GM23338 (cell line): ENCODE measurements around the gene KRTAP19-4. TPM values are rescaled to one million over a fixed set of nuclear protein-coding genes. Genes with fewer than 3 reads are reported as not detected.

Experiments
- ATAC-seq: fragments of 200-7000 bp; cut with Tn5 transposase; 3 replicates; pipeline ENCODE4 v1.9.1; 2020
- DNase-seq: peaks from one replicate; pipeline ENCODE4 v3.0.0-alpha.2; 2015; ENCODE audit warnings: low spot score
- H2AFZ ChIP-seq: fragments of 200-600 bp; sonication (generic); 2 replicates; pipeline ENCODE4 v1.8.0; 2016; ENCODE audit warnings: antibody characterized with exemption, mild to moderate bottlenecking, moderate library complexity
- H3F3A ChIP-seq: fragments of 200-600 bp; sonication (generic); replicated peaks from 2 replicates; pipeline ENCODE4 v1.8.0; 2017; ENCODE audit warnings: antibody characterized with exemption, mixed run types, low read depth
- H3K27ac ChIP-seq: fragments of 200-600 bp; sonication (generic); 2 replicates; pipeline ENCODE4 v1.6.1; 2016; ENCODE audit warnings: low read depth
- H3K27me3 ChIP-seq: fragments of 200-600 bp; sonication (generic); 2 replicates; pipeline ENCODE4 v1.8.0; 2016; ENCODE audit warnings: mild to moderate bottlenecking, mixed run types, moderate library complexity; ENCODE audit not compliant: insufficient read depth
- H3K36me3 ChIP-seq: fragments of 200-600 bp; sonication (generic); 2 replicates; pipeline ENCODE4 v1.8.0; 2016; ENCODE audit warnings: mild to moderate bottlenecking; ENCODE audit not compliant: insufficient read depth
- H3K4me1 ChIP-seq: fragments of 200-600 bp; sonication (generic); 2 replicates; pipeline ENCODE4 v1.8.0; 2016; ENCODE audit warnings: mild to moderate bottlenecking, moderate library complexity; ENCODE audit not compliant: insufficient read depth
- H3K4me2 ChIP-seq: fragments of 200-600 bp; sonication (generic); 2 replicates; pipeline ENCODE4 v1.7.1; 2017; ENCODE audit warnings: mixed run types
- H3K4me3 ChIP-seq: fragments of 200-600 bp; sonication (generic); 2 replicates; pipeline ENCODE4 v1.6.1; 2016; ENCODE audit warnings: mixed run types
- H3K79me2 ChIP-seq: fragments of 200-600 bp; sonication (generic); replicated peaks from 2 replicates; pipeline ENCODE4 v1.8.0; 2017; ENCODE audit warnings: mild to moderate bottlenecking; ENCODE audit not compliant: insufficient read depth
- H3K9me2 ChIP-seq: fragments of 200-600 bp; sonication (generic); 2 replicates; pipeline ENCODE4 v1.8.0; 2017; ENCODE audit not compliant: insufficient read depth
- H4K20me1 ChIP-seq: fragments of 200-600 bp; sonication (generic); replicated peaks from 2 replicates; pipeline ENCODE4 v1.8.0; 2017; ENCODE audit warnings: mild to moderate bottlenecking; ENCODE audit not compliant: insufficient read depth
- H3K27ac Mint-ChIP-seq: 2 replicates; pipeline ENCODE4 v1.8.0; 2020; ENCODE audit warnings: inconsistent platforms, mild to moderate bottlenecking, moderate library complexity, mixed read lengths
- H3K27me3 Mint-ChIP-seq: 3 replicates; pipeline ENCODE4 v1.8.0; 2022; ENCODE audit warnings: low read depth, mild to moderate bottlenecking, moderate library complexity, mixed read lengths, inconsistent platforms; ENCODE audit not compliant: insufficient read depth, poor library complexity
- H3K36me3 Mint-ChIP-seq: 3 replicates; pipeline ENCODE4 v1.8.0; 2021; ENCODE audit warnings: low read depth, mild to moderate bottlenecking, inconsistent platforms, moderate library complexity, mixed read lengths
- H3K4me1 Mint-ChIP-seq: 3 replicates; pipeline ENCODE4 v1.8.0; 2020; ENCODE audit warnings: mild to moderate bottlenecking, inconsistent platforms, mixed read lengths
- H3K4me3 Mint-ChIP-seq: 3 replicates; pipeline ENCODE4 v1.8.0; 2021; ENCODE audit warnings: moderate library complexity, mild to moderate bottlenecking, inconsistent platforms, mixed read lengths
- H3K9me3 Mint-ChIP-seq: 3 replicates; pipeline ENCODE4 v1.8.0; 2020; ENCODE audit warnings: moderate library complexity, mild to moderate bottlenecking, inconsistent platforms, mixed read lengths
- CREB1 ChIP-seq: fragments of 250-450 bp; sonication (Bioruptor Pico); IDR thresholded peaks from 2 replicates; pipeline ENCODE4 v1.5.0; 2020; ENCODE audit warnings: low read depth, mild to moderate bottlenecking, moderate library complexity
- CTCF ChIP-seq, 2 experiments: fragments of 200-600 bp in 1 of 2; sonication (generic) in 1 of 2; conservative IDR thresholded peaks; 2 replicates each; pipeline versions ENCODE4 v1.5.1 to v1.6.1; 2016 to 2017; ENCODE audit warnings: antibody characterized with exemption in 2 of 2, low read depth in 2 of 2, mild to moderate bottlenecking in 2 of 2, moderate library complexity in 1 of 2
- ETS1 ChIP-seq: IDR thresholded peaks from 2 replicates; pipeline ENCODE4 v1.6.1; 2016; ENCODE audit warnings: antibody characterized with exemption
- EZH2 ChIP-seq: fragments of 200-600 bp; sonication (generic); IDR thresholded peaks from one replicate; pipeline ENCODE4 v1.8.0; 2017; ENCODE audit warnings: antibody characterized with exemption, mild to moderate bottlenecking, low read depth; ENCODE audit not compliant: unreplicated experiment
- EZH2phosphoT487 ChIP-seq: fragments of 200-600 bp; sonication (generic); IDR thresholded peaks from one replicate; pipeline ENCODE4 v1.8.1; 2018; ENCODE audit warnings: antibody characterized with exemption; ENCODE audit not compliant: unreplicated experiment
- JUNB ChIP-seq: IDR thresholded peaks from one replicate; pipeline ENCODE4 v1.6.1; 2016; ENCODE audit warnings: antibody characterized with exemption; ENCODE audit not compliant: unreplicated experiment
- NANOG ChIP-seq: IDR thresholded peaks from 2 replicates; pipeline ENCODE4 v1.6.1; 2016; ENCODE audit warnings: antibody characterized with exemption, borderline replicate concordance
- POLR2AphosphoS5 ChIP-seq: IDR thresholded peaks from 2 replicates; pipeline ENCODE4 v1.6.1; 2016; ENCODE audit warnings: antibody characterized with exemption, low read depth
- REST ChIP-seq: IDR thresholded peaks from one replicate; pipeline ENCODE4 v1.6.1; 2018; ENCODE audit warnings: antibody characterized with exemption; ENCODE audit not compliant: unreplicated experiment
- STAT1 ChIP-seq: IDR thresholded peaks from one replicate; pipeline ENCODE4 v1.6.1; 2016; ENCODE audit warnings: antibody characterized with exemption; ENCODE audit not compliant: unreplicated experiment
- ZNF114 ChIP-seq: fragments of 250-450 bp; sonication (Bioruptor Pico); IDR thresholded peaks from 2 replicates; pipeline ENCODE4 v1.5.0; 2020; ENCODE audit warnings: mild to moderate bottlenecking, moderate library complexity
- ZNF331 ChIP-seq: fragments of 250-450 bp; sonication (Bioruptor Pico); IDR thresholded peaks from 2 replicates; pipeline ENCODE4 v1.5.0; 2020; ENCODE audit warnings: low read depth, mild to moderate bottlenecking, moderate library complexity
- ZNF462 ChIP-seq: fragments of 250-450 bp; sonication (Bioruptor Pico); IDR thresholded peaks from 2 replicates; pipeline ENCODE4 v1.5.0; 2020; ENCODE audit warnings: mild to moderate bottlenecking, moderate library complexity
- polyA plus RNA-seq: library from polyadenylated mRNA; unstranded; fragments of >200 nt; fragmentation: Nextera tagmentation; extraction: Ambion mirVana; gene quantifications from 2 replicates; pipeline ENCODE4 v1.2.1, GENCODE V29; 2016
- total RNA-seq: library from RNA; depleted of rRNA; stranded (reverse); fragments of >200 nt; shearing (Covaris generic); gene quantifications from 2 replicates; pipeline ENCODE4 v1.2.3, GENCODE V29; 2014

Gene KRTAP19-4
- total and polyA plus RNA-seq, 2 experiments from 2014 or later: not detected

DNA sequence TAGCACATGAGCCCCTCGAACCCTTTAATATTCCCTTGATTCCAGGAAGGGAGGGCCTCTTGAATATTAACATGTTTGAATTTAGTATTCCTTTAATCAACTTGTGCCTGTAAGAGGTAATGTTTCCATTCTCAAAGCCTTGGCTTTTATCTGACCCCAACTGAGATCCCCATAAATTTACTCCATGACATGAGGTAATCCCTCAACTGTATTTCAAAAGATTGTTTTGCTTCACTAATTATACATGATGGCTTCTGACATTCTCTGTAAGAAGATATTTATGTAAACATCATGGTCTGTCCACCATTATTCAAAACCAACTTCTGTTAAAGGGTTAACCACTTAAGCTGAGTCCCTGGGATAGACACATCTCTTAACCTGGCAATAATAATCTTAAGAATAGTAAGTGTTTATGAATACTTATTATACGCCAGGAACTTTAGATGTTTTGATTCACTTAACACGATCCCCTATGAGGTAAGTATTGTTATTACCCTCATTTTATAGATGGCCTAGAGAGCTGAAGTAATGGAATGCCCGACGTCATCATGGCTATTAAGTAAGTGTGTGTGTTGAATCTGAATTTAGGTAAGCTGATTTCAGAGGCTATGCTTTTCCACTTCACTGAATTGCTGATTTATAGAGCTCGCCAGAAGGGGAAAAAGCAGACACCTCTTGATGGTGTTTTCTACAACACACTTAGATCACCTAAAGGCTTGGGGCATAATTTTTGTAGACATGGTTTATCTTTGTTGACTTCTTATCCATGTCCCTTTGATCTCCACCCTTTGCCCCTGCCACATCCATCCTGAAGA lies 27.9 kb downstream of the KRTAP19-4 start:
- H3K27me3 Mint-ChIP-seq: peaks cover 1% of the 10 kb centered on the region
- H3K4me3 Mint-ChIP-seq: no peak overlapping the region
- DNase-seq (no peak), ATAC-seq (no peak)
- no peaks in the 10 kb centered on the region for H3K4me1 Mint-ChIP-seq
- no peak overlapping the region for H3K4me3 ChIP-seq
- H3F3A ChIP-seq: no peaks in the 10 kb centered on the region
- no peaks in the 10 kb centered on the region for H4K20me1 ChIP-seq
- no peaks in the 10 kb centered on the region for H3K4me1 ChIP-seq
- no peaks in the 10 kb centered on the region for H3K27me3 ChIP-seq
- TF ChIP-seq POLR2AphosphoS5 (no peak), ZNF462 (no peak), EZH2 (no peak), REST (no peak), EZH2phosphoT487 (no peak), CTCF (conservative IDR thresholded peaks at IDR 0.05; ENCODE audit: low read depth in 2 of 2) (no peak), ZNF114 (CRISPR knock-in tag) (no peak), NANOG (no peak), STAT1 (no peak), ETS1 (no peak), JUNB (no peak), ZNF331 (no peak), CREB1 (no peak)
- no peaks in the 10 kb centered on the region for H3K36me3 ChIP-seq
- no peaks in the 10 kb centered on the region; the same call in 2 of the 3 replicates for H3K9me3 Mint-ChIP-seq
- H3K4me2 ChIP-seq: no peak overlapping the region
- H3K36me3 Mint-ChIP-seq: no peaks in the 10 kb centered on the region
- H3K27ac ChIP-seq: no peak overlapping the region
- H3K9me2 ChIP-seq: no peaks in the 10 kb centered on the region
- no peak overlapping the region for H2AFZ ChIP-seq
- H3K27ac Mint-ChIP-seq: no peak overlapping the region
- no peaks in the 10 kb centered on the region for H3K79me2 ChIP-seq
